ENCODE data around the gene SLC18B1. TPM values are rescaled to one million over a fixed set of nuclear protein-coding genes. Genes with fewer than 3 reads are reported as not detected.

The SLC18B1 gene
- total RNA-seq, 1 experiment from 2014 or later: 25.9 TPM

- Mint-ChIP-seq H3K9me3 (ENCODE audit: low read depth, unreplicated experiment) (peaks cover 11% of the 10 kb centered on the region), H3K36me3 (ENCODE audit: insufficient read depth, unreplicated experiment) (peaks cover 8% of the 10 kb centered on the region), H3K27ac (ENCODE audit: unreplicated experiment) (no peak overlapping the region), H3K4me3 (ENCODE audit: low read depth, unreplicated experiment) (no peak overlapping the region), H3K27me3 (ENCODE audit: unreplicated experiment) (no peaks in the 10 kb centered on the region), H3K4me1 (ENCODE audit: low read depth, unreplicated experiment) (peaks cover 45% of the 10 kb centered on the region)
- no peak for TF ChIP-seq CTCF (IDR thresholded peaks at IDR 0.05; ENCODE audit: unreplicated experiment)
- CTCF ChIA-PET: no interaction called here
- BruUV-seq (replicated peaks): no TSS peak
- intact Hi-C loops (cut with micrococcal nuclease; ENCODE audit: unreplicated experiment): no loop called here
- no peak for DNase-seq
These were observed 57.2 kb downstream of the SLC18B1 start for GRCh38 chr6:132741281-132741680.

GRCh38 chr6:132736239-132736638 is 62.2 kb downstream of the SLC18B1 start:
- Mint-ChIP-seq H3K4me1 (ENCODE audit: low read depth, unreplicated experiment) (peaks cover 68% of the 10 kb centered on the region), H3K4me3 (ENCODE audit: low read depth, unreplicated experiment) (no peak overlapping the region), H3K27ac (ENCODE audit: unreplicated experiment) (peak overlapping the region; percentile 83), H3K9me3 (ENCODE audit: low read depth, unreplicated experiment) (peaks cover 11% of the 10 kb centered on the region), H3K36me3 (ENCODE audit: insufficient read depth, unreplicated experiment) (peaks cover 13% of the 10 kb centered on the region), H3K27me3 (ENCODE audit: unreplicated experiment) (no peaks in the 10 kb centered on the region)
- DNase-seq: peak; percentile 19
- no TSS peak for BruUV-seq (replicated peaks)
- no peak for TF ChIP-seq CTCF (IDR thresholded peaks at IDR 0.05; ENCODE audit: unreplicated experiment)
- CTCF ChIA-PET: interaction anchor here (0.6 to 1.0 kb wide), 5 partner anchors 21 to 1678 kb away, joined by 3 to 6 read pairs (median 4); no protein-coding TSS in a partner anchor
- intact Hi-C loops (cut with micrococcal nuclease; ENCODE audit: unreplicated experiment): no loop called here

GRCh38 chr6:132734694-132735236 is 63.7 kb downstream of the SLC18B1 start:
- intact Hi-C loops (cut with micrococcal nuclease; ENCODE audit: unreplicated experiment): loop anchor here (2.0 kb wide), 3 partner anchors 20 to 64 kb away; partner anchors contain the start of gene VNN1
- CTCF ChIA-PET: interaction anchor here (0.7 to 1.3 kb wide), 3 partner anchors 15 to 68 kb away, joined by 3 read pairs; no protein-coding TSS in a partner anchor
- H3K27ac Mint-ChIP-seq (ENCODE audit: unreplicated experiment): peak overlapping the region; percentile 83
- peaks cover 64% of the 10 kb centered on the region for H3K4me1 Mint-ChIP-seq (ENCODE audit: low read depth, unreplicated experiment)
- TF ChIP-seq CTCF (IDR thresholded peaks at IDR 0.05; ENCODE audit: unreplicated experiment): no peak
- DNase-seq: peak; percentile 31
- H3K9me3 Mint-ChIP-seq (ENCODE audit: low read depth, unreplicated experiment): peaks cover 11% of the 10 kb centered on the region
- no TSS peak for BruUV-seq (replicated peaks)
- H3K27me3 Mint-ChIP-seq (ENCODE audit: unreplicated experiment): no peaks in the 10 kb centered on the region
- peaks cover 13% of the 10 kb centered on the region for H3K36me3 Mint-ChIP-seq (ENCODE audit: insufficient read depth, unreplicated experiment)
- no peak overlapping the region for H3K4me3 Mint-ChIP-seq (ENCODE audit: low read depth, unreplicated experiment)

GRCh38 chr6:132733814-132734213 is 64.6 kb downstream of the SLC18B1 start:
- Mint-ChIP-seq H3K27ac (ENCODE audit: unreplicated experiment) (peak overlapping the region; percentile 53), H3K27me3 (ENCODE audit: unreplicated experiment) (no peaks in the 10 kb centered on the region), H3K4me1 (ENCODE audit: low read depth, unreplicated experiment) (peaks cover 64% of the 10 kb centered on the region), H3K9me3 (ENCODE audit: low read depth, unreplicated experiment) (peaks cover 6% of the 10 kb centered on the region), H3K36me3 (ENCODE audit: insufficient read depth, unreplicated experiment) (peaks cover 15% of the 10 kb centered on the region), H3K4me3 (ENCODE audit: low read depth, unreplicated experiment) (no peak overlapping the region)
- intact Hi-C loops (cut with micrococcal nuclease; ENCODE audit: unreplicated experiment): loop anchor here (2.0 kb wide), 3 partner anchors 19 to 63 kb away; partner anchors contain the start of gene VNN1
- TF ChIP-seq CTCF (IDR thresholded peaks at IDR 0.05; ENCODE audit: unreplicated experiment): no peak
- no peak for DNase-seq
- CTCF ChIA-PET: no interaction called here
- no TSS peak for BruUV-seq (replicated peaks)

Measured in Calu3 (cell line).